ENCODE data around the gene HOXA2.

DNA sequence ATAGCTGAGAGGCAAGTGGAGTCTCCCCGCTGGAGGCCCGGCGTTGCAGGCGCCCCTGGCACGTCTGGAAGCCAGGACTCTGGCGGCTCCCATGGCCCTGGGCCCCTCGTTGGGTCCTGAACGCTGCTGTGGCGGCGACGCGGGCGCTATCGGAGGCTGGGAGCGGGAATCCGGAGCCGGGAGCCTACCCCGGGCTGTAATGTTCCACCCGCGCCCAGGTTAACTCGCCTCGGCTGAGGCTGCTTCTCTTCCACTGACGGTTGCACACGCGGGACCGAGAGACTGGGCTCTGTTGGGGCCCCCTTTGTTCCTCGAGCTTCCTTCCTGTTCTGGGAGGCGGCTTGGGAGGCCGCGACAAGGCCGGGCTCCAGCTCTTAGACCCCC is 42.3 kb upstream of the HOXA2 start:
- TF ChIP-seq, protein P1, sequence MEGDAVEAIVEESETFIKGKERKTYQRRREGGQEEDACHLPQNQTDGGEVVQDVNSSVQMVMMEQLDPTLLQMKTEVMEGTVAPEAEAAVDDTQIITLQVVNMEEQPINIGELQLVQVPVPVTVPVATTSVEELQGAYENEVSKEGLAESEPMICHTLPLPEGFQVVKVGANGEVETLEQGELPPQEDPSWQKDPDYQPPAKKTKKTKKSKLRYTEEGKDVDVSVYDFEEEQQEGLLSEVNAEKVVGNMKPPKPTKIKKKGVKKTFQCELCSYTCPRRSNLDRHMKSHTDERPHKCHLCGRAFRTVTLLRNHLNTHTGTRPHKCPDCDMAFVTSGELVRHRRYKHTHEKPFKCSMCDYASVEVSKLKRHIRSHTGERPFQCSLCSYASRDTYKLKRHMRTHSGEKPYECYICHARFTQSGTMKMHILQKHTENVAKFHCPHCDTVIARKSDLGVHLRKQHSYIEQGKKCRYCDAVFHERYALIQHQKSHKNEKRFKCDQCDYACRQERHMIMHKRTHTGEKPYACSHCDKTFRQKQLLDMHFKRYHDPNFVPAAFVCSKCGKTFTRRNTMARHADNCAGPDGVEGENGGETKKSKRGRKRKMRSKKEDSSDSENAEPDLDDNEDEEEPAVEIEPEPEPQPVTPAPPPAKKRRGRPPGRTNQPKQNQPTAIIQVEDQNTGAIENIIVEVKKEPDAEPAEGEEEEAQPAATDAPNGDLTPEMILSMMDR (IDR thresholded peaks at IDR 0.05) = no peak
- TF ChIP-seq EP300 (IDR thresholded peaks at IDR 0.05) = no peak
- TF ChIP-seq POLR2A (IDR thresholded peaks at IDR 0.05) = no peak

Measured in stomach (tissue), 4 donors.